GM21717 (cell line): ENCODE measurements around the gene NFATC4.
"Not testable (repeated sequence)": the region's sequence is repeated elsewhere in the genome, so short reads cannot be mapped to it uniquely, and the experiment has no call there.

Source experiments
- ATAC-seq: cut with Tn5 transposase; IDR thresholded peaks from one replicate; pipeline ENCODE4 v1.9.1; 2021; ENCODE audit warnings: mild to moderate bottlenecking, moderate library complexity; ENCODE audit not compliant: unreplicated experiment

Gene NFATC4

GRCh38 chr14:24387579-24387978 is 19.6 kb downstream of the NFATC4 start:
- ATAC-seq: not testable (repeated sequence)

DNA sequence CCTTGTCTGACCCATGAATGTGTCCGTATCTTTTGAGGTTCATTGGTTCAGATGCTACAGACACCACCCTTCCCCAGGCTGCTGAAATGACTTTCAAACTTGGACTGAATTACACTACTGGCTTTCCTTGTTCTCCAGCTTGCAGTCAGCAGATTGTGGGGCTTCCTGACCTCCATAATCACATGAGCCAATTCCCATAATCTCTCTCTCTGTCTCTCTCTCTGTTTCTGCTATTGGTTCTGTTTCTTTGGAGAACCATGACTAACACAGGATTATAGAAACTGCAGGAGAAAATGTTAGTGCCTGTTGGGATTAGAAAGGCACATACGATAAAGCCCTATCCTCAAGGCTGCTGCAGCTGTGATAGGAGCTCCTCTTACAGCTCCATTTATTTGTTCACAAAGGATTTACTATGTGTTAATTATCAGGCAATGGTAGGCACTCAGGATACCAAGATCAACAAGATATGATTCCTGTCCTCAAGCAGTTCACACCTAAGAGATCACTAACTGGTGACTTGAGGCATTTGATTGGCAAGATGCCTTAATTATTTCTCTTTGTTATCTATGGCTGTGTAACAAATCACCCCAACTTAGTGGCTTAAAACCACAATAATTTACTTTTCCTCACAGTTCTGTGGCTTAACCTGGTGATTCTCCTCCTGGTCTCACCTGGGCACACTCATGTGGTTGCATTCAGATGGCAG is 20.6 kb downstream of the NFATC4 start:
- no peak for ATAC-seq

- ATAC-seq: no peak
Measured at GRCh38 chr14:24389226-24389848, 21.4 kb downstream of the NFATC4 start.

- ATAC-seq: no peak
Measured at GRCh38 chr14:24390701-24391468, 22.9 kb downstream of the NFATC4 start.

- no peak for ATAC-seq
Measured at GRCh38 chr14:24392325-24393091, 24.5 kb downstream of the NFATC4 start.

GRCh38 chr14:24394275-24394674 is 26.3 kb downstream of the NFATC4 start:
- no peak for ATAC-seq

- ATAC-seq: no peak
Measured at GRCh38 chr14:24395609-24396582, 27.9 kb downstream of the NFATC4 start.

DNA sequence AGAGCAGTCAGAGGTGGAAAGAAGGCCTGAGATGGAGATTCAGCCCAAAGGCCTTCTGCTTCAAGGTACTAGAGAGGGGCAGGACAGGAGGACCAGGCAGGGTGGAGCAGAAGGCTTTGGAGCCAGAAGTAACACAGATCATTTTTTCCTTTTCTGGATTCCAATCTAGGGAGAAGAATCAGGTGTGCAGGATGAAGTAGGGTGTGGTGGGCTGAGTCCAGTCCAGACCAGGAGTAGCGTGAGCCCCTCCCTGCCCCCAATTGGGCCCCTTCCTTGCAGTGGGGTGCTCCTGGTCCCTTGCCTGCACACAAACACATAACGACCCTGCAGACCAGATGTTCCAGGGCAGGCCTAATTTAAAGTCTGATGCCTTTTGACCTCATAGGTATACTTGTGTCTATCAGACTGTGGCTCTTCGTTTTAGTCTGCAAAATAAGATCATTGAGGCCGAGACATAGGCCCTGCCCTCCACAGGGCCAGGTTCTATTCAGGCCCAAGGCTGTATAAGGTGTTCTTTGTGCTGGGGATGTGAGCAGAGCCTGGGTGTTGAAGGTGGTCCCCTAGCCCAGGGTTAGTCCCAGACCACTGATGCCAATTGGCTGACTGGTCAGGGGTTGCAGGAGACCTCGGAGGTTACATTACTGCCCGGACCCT is 29.8 kb downstream of the NFATC4 start:
- no peak for ATAC-seq

- ATAC-seq: no peak
Measured at GRCh38 chr14:24398293-24398652, 30.3 kb downstream of the NFATC4 start.

DNA sequence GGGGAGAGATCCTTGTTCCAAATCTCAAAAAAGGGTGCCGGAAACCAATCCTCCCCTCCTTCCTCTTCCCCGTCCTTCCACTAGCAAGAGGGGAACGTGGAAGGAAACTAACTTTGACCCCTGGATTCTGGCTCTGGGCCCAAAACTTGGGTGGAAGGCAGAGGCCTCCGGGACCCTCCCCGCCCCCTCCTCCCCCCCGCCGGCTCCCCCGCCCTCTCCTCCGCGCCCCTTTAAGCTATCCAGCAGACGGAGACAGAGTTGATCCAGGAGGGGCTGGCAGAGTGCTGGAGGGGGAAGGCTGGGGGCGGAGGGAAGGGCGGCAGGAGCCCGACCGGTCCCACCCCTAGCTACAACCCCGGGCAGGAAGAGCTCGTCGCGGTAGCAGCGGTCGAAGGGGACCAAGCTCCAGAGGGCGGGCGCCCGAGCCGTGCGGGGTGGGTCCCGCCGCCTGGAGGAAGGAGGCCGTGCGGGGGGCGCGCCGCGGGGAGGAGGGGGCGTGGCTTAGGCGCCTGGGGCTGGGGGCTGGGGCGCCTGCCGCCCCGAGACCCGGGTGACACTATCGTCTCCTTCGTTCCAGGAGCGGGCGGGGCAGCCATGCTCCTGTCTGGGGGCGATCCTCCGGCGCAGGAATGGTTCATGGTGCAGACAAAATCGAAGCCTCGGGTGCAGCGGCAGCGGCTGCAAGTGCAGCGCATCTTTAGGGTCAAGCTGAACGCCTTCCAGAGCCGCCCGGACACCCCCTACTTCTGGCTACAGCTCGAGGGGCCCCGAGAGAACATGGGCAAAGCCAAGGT is 30.9 kb downstream of the NFATC4 start, which contains the start of gene NYNRIN:
Gene NYNRIN (plus strand): TSS at position 351 of the 794 bp plus-strand sequence. CDS start 244 bp downstream, at position 595.
- no peak for ATAC-seq

- ATAC-seq: no peak
Measured at GRCh38 chr14:24399447-24399822, 31.5 kb downstream of the NFATC4 start.

DNA sequence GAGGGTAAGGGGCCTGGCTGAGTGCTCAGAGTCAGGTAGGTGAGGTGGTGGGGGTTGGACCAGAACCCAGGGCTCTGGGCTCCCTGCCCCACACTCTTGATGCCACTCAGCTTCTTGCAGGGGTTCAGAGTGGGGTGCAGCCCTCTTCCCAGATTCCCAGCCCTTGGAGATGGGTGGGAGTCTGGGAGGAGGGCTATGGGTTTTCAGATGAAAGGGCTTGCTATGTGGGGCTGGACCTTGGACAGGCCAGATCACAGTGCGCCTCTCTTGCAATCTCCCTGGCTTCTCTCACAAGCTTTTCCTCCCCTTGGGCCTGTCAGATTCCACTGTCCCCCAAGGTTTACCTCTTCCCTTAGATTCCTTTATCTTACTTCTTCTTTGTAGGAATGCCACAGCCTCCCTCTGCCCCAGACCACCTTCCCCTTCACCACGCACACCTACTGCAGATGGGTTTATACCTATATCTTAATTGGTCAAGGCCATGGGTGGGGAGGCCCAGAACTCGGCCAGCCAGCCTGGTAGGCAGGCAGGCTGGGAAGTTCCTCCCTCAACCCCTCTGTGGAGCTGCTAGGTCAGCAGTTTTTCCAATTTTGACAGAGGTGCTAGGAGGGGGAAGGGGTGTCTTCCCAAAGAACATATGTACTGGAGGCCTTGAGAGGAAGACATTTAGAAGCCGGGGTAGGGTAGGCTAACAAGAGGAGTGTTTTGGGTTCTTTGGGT is 32.2 kb downstream of the NFATC4 start:
- ATAC-seq: no peak

GRCh38 chr14:24401810-24402702 is 34.1 kb downstream of the NFATC4 start:
- no peak for ATAC-seq

- no peak for ATAC-seq
Measured at GRCh38 chr14:24403294-24403998, 35.5 kb downstream of the NFATC4 start.

GRCh38 chr14:24404814-24405213 is 36.8 kb downstream of the NFATC4 start:
- no peak for ATAC-seq

GRCh38 chr14:24406416-24406815 is 38.4 kb downstream of the NFATC4 start:
- ATAC-seq: no peak
